A549 treated with AZD9567 at 1 μM for 4 hours (cell line): ENCODE measurements around the gene ATP2B1. TPM values are rescaled to one million over a fixed set of nuclear protein-coding genes. Genes with fewer than 3 reads are reported as not detected.

Experiments
- total RNA-seq: library from RNA; stranded (reverse); fragments of 200-300 nt; extraction: Qiagen RNA extraction; gene quantifications from 5 replicates; pipeline ENCODE4 v1.2.3, GENCODE V29; 2022; ENCODE audit not compliant: insufficient read depth

The ATP2B1 gene
- 48.4 to 78.1 TPM (median 56.1 TPM) in 5 replicates for total RNA-seq

GRCh38 chr12:89708565-89709156, at the start of gene ATP2B1:
ATP2B1 (minus strand) TSS chr12:89708838; CDS start chr12:89655886, 52,952 bp downstream.

Other genes starting within 250 kb of the ATP2B1 start
- gene GALNT4, start 184.0 kb downstream of the ATP2B1 start, total RNA-seq, result 7.9 to 12.4 TPM (median 11.4 TPM) in 5 replicates
- gene POC1B, start 182.8 kb downstream of the ATP2B1 start, total RNA-seq, result 14.1 to 18.9 TPM (median 17.7 TPM) in 5 replicates